NCI-H1092 treated with DMSO at 0.1 percent for 48 hours (cell line): Measurements from ENCODE around the gene FAM171A2.
A peak's percentile ranks its signal among the peaks of the same experiment; 100 is the strongest.
"Not testable (repeated sequence)": the region's sequence is repeated elsewhere in the genome, so short reads cannot be mapped to it uniquely, and the experiment has no call there.

ENCODE experiments used
- DNase-seq: peaks from one replicate; lab custom pipeline; 2025; lab: John Stamatoyannopoulos, UW

FAM171A2 gene

DNA sequence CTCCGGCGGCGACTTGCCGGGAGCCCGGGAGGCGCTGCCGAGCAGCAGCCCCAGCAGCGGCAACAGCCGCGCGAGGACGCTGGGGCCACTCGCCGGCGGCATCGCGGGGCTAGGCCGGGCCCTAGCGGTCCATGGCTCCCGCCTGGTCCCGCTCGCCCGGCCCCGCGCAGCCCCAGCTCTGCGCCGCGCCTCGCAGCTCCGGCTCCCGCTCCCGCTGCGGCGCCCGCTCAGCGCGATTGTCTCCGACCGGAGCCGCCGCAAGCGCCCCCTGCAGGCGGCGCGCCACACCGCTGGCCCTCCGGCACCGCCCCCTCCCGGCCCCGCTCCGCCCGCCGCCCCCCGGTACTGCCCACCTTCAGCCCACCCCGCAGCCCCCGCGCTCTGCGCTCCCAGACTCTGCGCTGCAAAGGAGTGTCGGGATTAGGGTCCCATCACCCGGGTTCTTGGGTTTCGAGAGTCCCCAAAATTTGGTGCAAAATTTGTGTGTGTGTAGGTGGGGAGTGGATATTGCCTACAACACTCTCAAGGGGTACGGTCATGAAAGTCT, at the start of gene FAM171A2:
FAM171A2 (minus strand) TSS at position 241 of the 547 bp plus-strand sequence; CDS start at position 102, 139 bp downstream.
- DNase-seq, result peak; percentile 55

DNA sequence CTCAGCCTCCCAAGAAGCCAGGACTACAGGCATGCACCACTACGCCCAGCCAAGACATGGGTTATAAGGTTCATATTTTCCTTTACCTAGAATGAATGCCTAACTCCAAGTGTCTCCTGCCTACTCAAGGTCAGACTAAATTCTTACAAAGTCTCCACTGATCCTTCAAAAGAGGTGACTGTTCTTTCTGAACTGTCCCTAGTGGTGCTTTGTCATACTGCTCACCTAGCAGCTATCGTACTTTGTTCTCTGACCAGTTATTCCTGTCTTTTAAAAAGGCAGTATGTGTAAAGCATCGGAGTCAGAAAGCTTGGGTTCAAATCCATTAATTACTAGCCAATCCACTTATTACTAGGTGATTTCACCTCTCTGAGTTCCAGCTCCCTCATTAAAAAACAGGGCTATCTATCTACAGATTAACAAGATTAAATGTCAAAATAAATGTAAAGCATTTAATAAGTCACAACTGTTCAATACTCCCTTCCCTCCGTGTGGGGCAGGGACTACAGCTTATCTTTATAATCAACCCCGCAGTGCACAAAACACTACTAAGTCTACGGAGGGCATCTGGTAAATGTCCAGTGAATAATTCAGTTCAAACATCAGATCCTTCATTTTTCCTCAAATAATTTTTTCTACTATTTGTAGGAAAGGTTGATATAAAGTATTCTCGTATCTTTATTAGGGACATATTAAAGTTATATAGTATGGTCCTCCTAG, 45.8 kb upstream of the FAM171A2 start:
- DNase-seq, result no peak

GRCh38 chr17:44408786-44409185, 45.1 kb upstream of the FAM171A2 start:
- no peak for DNase-seq

GRCh38 chr17:44402564-44403172, 39.0 kb upstream of the FAM171A2 start:
- DNase-seq, result no peak

DNA sequence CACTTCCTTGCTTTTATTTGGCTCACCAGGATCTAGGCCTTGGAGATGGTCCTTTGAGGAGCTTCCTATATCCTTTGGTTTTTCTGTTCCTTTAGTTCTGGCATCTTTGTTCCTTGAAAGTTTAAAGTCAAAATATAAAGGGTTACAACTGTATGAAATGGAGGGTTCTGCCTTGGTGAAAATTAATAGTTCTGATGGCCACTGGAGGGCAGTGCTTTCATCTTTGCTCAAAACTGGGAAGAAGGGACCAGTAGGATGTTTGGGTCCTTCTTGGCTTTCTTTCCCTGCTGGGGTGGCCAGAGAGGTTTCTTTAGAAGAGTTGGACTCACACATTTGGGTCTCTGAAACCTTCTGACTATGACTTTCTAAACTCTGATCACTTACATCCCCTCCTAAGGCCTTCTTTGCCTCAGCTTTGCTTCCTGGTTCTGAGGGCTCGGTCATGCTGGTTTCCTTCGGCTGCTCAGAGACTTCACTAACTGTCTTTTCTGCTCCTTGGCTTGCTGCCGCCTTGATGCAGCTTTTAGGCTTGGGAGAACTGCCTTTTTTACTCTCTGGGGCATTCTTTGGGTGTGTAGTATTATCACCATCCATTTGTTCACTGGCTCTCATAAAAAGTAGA, 36.7 kb upstream of the FAM171A2 start:
- no peak for DNase-seq

DNA sequence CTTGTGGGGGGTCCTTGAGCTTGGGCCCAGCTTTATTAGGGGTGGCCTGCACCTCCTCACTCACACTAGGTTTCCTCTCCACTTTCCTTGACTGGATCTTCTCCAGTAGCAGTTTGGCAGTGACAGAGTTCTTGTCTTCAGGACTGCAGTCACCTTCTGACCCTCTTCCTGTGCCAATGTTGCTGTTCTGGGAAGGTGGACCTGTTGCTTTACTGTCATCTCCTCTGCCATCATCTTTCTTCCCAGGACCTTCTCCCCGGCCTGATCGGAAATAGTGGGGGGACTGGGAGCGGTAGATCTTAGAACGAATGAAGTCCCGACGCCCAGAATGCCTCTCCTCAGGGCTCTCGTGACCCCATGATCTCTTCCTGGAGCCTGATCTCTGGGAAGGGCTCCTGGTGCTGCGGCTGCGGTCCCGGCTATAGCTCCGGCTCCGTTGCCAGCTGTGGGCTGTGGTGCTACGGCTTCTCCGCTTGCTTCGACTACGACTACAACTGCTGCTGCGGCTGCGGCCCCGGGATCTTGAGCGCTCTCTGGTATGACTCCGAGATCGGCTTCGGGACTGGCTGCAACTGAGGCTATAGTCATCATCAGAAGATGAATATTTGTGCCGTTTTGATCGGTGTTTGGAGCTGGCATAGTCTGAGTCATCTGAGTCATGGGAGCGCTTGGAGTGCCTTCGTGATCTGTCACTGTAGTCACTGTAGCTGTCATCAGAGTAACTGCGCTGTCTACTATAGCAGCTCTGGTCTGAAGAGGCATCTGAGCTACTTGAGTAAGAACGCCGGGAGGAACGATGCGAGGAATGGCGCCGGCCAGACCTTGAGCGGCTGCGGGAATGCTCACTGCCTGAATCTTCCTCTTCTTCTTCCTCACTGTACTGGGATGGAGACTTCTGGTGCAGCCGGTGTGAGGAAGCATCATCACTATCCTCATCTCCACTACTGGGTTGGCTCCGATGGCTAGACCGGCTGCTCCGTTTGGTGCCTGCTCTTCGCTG, 35.3 kb upstream of the FAM171A2 start:
- no peak for DNase-seq

- no peak for DNase-seq
Observed at GRCh38 chr17:44397479-44398440, 34.1 kb upstream of the FAM171A2 start.

- no peak for DNase-seq
Observed at GRCh38 chr17:44396946-44397345, 33.3 kb upstream of the FAM171A2 start.

DNA sequence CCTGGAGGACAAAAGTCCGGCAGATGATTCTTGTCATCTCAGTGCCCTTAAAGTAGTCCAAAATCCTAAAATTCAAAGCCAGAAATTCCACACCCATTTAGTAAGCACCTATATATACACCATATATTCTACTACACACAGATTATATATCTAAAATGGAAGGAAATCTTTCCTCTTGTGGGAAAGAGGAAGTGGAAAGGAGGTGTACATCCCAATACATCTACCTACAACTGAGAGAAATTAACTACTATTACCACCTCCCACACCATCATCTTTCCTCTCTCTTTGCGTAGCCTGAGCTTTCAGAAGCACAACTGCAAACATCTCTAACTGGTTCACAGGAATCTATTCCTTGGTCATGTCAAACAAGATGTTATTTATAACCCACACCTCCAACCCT, 31.2 kb upstream of the FAM171A2 start:
- no peak for DNase-seq

GRCh38 chr17:44394112-44394511, 30.5 kb upstream of the FAM171A2 start:
- DNase-seq, result not testable (repeated sequence)

- DNase-seq, result no peak
Observed at GRCh38 chr17:44390250-44390870, 26.7 kb upstream of the FAM171A2 start.

DNA sequence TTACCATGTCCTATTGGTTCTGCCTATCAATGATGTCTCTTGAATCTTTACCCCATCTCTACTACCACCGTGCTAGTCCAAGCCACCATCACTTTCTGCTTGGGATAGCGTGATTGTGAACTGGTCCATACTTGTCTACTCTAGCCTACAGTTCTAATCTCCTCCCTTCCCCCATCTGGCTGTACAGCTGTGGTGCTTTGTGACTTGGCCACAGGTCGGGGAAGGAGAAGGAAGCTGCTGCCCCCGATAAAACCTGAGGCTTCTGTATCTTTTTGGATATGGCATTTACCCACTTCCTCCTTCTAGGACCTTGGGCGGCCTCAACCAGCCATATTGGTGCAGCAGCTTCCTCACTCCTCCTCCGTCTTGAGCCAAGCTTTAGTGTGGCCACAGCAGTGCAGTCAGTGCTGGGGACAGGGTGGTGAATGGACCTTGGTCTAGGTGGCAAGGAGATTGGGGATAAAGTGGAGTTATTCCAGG, 26.1 kb upstream of the FAM171A2 start:
- DNase-seq, result no peak

DNA sequence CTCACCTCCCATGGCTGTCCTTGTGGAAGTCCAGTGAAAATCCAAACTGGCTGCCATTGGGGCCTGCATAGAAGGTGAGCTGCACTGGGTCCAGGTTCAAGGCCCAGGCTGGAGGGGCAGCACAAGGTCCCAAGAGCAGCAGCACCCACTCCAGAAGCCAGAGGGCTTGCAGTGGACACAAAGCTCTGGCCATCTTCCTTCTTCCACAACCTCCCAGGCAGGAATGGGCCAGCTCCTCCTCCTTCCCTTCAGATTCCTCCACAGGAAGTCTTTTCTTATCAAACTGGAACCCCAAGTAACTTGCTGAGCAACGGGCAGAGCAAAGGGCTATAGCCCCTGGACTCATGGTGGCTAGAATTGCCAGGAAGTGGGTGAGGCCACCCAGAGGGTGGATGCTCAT, 25.6 kb upstream of the FAM171A2 start, which contains the start of gene ITGA2B:
ITGA2B (minus strand) TSS at position 369 of the 400 bp plus-strand sequence; CDS start at position 193, 176 bp downstream.
- no peak for DNase-seq

DNA sequence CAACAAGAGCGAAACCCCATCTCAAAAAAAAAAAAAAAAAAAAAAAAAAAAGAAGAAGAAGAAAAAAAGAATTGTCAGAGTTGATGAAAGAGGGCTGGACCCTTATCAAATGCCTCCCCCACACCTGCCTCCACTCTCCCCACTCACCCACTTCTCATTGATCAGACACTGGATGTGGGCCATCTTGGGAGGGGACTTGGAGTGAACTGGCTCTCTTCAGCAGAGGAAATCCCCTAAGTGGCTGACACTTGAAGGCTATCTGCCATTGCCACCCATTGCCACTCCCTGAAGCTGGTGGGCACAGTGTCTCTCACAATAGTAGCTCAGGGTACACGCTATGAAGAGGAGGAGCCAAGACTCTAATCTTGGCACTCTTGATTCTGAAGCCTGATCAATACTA, 24.2 kb upstream of the FAM171A2 start:
- no peak for DNase-seq

- DNase-seq, result peak; percentile 15
Observed at GRCh38 chr17:44386182-44386525, 22.5 kb upstream of the FAM171A2 start.

- peak; percentile 44 for DNase-seq
Observed at GRCh38 chr17:44385287-44386181, 21.9 kb upstream of the FAM171A2 start.

DNA sequence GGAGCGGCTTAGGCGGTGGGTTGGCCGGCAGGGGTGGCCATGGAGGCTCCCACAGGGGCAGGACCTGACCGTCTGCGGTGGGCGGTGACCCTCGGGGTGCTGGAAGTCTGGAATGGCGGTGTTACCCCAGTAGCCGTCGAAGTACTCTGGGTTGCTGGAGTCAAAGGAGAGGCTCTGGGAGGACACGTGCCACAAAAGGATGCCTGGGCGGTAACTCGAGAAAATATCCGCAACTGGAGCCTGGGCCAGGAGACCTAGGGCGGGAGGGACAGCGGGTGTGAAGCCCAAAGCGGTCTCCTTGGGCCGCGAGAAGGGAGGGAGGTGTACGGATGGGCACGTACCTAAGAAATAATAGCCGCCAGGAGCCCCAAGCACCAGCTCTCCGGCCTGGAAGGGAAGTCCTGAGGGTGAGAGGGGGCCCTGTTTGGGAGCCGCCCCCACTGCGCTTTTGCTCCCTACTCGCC, 21.2 kb upstream of the FAM171A2 start:
- DNase-seq, result no peak

GRCh38 chr17:44384281-44384822, 20.7 kb upstream of the FAM171A2 start:
- DNase-seq, result no peak
